Midbrain (tissue), 1 donor: Measurements from ENCODE around the gene ELAVL1.
A peak's percentile ranks its signal among the peaks of the same experiment; 100 is the strongest.
"Not testable (repeated sequence)": the region's sequence is repeated elsewhere in the genome, so short reads cannot be mapped to it uniquely, and the experiment has no call there.

Experiments used
- DNase-seq: peaks from one replicate; lab custom pipeline; 2025; lab: John Stamatoyannopoulos, UW

Gene ELAVL1

DNA sequence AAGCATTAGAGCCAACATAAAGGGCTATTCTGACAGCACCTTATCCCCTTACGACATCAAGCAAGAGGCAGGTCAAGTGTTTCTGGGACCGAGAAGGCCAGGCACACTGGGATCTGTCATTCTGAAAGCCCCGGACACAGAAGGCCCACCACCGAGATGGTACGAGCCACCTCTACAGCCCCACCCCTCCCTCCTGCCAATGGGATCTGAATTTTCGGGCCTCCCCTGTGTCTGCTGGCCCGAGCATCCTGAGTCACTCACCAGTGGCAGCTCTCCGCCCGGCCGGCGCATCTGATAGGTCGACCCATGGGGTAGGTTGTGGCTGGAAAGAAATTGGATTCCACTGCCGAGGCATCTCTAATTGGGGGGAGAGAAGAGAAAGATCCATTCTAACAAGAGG is 64.6 kb downstream of the ELAVL1 start:
- DNase-seq: no peak

DNA sequence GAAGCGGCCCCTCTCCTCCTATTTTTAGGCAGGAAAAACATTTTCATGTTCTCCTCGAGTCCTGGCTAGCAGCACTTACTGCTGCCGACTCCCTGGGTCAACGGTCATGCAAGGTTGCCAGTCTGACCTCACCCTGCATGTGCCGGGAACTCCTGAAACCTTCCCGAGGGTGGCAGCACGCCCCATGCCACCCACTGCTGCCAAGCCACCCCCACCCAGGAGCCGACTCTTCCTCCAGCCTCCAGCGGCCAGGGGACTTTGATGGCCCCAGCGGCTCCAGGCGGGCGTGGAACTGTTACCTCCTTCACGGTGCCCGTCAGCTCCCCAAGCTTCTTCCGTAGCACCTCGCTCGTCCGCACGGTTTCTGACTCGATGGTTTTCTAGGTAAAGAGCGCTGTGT is 70.7 kb downstream of the ELAVL1 start:
- no peak for DNase-seq

DNA sequence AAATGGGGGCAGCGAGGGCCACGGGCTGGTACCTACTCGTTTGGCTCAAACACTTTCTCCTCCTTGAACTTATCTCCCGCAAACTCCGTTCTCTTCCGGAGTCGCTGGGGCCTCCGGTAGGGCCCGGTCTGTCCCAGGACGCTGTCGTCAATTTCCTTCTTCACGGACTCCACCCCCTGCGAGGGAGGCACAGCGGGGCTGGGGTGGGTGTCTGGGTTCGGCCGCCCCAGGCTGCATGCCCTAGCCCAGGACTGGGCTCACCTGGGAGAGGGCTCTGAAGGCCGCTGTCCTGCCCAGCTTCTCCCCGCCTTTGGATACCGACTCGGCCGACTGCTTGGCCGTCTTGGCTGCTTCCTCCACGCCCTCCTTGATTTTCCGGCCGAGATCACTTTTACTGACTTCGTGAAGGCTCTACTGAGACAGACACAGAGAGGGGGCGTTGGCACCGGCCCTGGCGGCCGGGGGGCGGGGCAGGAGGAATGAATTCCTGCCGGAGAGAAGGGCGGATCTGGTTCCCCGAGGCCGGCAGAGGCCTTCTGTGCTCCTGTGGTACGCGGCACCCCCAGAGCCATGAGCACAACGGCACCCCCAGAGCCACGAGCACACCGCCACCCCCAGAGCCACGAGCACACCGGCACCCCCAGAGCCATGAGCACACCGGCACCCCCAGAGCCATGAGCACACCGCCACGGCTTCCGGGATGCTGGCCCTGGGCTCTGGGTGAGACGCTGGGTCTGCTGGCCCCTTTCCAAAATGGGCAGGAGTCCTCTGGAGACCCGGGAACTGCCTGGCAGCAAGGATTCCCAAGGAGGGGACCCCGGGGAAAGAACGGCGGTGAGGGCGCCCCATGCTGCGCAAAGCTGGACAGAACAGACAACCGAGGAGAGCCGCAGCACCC is 71.4 kb downstream of the ELAVL1 start:
- no peak for DNase-seq

DNA sequence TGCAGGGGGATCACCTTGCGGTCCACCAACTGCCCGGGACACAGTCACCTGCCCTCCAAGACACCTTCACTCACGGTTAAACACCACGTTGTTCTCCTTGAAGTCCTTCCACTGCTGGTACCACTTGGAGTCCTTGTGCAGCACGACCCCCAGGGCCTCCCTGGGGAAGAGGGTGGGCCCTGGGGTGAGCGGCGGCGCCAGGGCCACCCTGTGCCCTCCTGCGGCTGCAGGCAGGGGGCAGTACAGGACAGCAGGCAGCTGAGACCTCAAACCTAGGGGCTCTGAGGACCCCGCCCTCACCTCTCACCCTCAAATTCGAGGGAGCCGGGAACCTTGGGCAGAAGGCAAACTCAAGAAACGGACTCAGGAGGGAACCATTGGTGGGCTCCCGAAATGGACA is 72.0 kb downstream of the ELAVL1 start:
- DNase-seq: no peak

DNA sequence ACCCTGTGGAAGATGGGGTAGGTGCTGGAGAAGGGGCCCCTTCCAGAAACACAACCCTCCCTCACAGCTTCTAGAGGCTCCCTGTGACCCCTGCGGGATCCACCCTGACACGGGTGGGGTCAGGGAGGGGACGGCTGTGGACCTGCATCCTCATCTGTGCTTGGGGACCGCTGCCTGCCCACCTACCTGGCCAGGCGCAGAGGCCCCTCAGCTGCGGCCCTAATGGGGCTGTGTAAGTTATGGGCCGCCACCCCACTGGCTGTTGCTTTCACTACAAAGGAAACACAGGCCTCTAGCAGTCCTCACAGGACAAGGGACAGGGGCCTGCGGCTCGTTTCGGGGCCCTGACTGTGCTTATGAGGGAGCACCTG is 72.5 kb downstream of the ELAVL1 start:
- no peak for DNase-seq

DNA sequence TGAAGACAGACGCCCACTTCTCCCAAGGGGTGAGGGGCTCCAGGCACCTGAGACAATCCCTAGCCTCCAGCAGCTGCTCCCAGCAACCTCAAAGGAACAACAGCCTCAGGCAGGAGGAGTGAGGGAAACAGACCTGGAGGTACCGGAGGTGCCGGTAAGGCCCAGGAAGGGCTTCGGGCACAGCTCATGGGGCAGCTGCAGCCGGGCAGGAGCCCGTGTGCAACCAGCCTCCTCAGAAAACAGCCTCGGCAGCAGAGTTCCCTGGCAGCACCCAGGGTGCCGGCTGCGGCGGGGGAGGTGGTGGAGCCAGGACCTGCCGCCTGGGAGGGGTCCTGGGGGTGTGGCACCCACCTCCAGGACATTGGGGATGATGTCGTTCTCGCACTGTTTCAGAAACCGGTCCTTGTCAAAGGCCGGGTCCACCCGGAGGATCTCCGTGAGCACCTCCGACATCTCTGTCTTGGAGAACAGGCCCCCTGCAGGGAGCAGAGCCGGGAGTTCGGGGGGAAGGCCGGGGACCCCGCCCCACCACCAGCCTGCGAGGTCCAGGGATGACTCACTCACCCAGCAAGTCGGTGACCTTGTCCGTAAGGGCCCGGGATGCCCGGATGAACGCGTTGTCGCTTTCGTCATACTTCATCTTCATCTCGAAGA is 73.0 kb downstream of the ELAVL1 start:
- DNase-seq: no peak

DNA sequence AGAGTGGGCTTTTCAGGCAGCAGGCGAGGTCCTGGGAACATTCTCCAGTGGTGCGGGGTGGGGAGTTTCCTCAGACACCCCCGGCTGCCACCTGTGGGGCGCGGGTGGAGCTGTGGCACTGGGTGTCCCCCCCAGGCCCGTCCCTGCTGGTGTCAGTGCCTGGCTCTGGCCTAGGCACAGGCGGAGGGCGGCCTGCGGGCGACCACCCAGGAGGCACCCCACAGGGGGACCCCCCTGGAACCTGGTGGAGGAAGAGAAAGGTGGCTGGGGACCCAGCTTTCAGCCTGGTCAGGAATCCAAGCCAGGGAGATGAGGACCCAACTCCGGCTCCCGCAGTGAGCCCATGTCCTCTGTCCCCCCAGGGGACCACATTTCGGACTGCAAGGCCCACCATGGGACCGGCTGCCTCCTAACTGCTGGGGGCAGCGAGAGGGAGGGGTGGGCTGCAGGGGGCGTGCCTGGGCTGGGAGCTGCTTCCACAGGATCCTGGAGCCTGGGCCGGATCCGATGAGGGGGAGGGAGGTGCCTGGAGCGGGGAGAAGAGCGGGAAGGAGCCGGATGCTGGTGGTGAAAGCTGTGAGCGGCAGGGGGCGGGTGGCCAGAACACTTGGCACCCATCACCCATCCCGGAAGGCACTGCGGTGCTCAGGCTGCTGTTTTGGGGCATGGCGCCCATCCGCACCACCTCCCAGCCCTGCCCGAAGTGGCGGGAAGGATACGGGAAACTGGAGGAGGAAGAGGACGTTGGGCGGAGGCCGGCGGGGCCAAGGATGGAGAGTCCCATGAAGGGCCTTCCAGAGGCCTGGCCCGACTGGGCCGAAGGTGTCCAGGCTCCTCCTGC is 74.0 kb downstream of the ELAVL1 start:
- no peak for DNase-seq

DNA sequence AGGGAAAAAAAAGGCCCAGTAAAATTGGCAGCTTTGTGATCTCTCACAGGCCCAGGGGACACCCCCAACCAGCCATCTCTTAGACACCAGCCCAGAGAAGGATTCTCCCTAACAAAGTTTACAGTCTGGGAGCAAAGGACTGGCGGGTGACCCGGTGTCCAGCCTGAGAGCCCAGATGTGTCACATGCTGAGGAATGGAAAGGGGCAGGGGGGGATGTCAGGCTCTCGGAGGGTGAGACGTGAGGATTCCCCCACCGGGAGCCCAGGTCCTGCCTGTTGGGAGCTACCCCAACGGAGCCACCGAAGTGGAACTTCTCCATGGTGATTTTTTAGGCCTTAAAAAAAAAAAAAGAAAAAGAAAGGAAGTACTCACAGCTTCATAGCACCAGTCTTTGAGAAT is 74.7 kb downstream of the ELAVL1 start:
- no peak for DNase-seq

DNA sequence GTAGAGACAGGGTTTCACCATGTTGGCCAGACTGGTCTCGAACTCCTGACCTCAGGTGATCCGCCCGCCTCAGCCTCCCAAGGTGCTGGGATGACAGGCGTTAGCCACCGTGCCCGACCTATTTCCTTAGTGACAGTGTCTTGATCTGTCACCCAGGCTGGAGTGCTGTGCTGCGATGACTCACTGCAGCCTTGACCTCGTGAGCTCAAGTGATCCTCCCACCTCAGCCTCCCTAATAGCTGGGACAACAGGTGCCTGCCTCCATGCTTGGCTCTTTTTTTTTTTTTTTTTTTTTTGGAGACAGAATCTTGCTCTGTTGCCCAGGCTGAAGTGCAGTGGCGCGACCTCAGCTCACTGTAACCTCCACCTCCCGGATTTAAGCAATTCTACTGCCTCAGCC is 75.4 kb downstream of the ELAVL1 start:
- DNase-seq: not testable (repeated sequence)

DNA sequence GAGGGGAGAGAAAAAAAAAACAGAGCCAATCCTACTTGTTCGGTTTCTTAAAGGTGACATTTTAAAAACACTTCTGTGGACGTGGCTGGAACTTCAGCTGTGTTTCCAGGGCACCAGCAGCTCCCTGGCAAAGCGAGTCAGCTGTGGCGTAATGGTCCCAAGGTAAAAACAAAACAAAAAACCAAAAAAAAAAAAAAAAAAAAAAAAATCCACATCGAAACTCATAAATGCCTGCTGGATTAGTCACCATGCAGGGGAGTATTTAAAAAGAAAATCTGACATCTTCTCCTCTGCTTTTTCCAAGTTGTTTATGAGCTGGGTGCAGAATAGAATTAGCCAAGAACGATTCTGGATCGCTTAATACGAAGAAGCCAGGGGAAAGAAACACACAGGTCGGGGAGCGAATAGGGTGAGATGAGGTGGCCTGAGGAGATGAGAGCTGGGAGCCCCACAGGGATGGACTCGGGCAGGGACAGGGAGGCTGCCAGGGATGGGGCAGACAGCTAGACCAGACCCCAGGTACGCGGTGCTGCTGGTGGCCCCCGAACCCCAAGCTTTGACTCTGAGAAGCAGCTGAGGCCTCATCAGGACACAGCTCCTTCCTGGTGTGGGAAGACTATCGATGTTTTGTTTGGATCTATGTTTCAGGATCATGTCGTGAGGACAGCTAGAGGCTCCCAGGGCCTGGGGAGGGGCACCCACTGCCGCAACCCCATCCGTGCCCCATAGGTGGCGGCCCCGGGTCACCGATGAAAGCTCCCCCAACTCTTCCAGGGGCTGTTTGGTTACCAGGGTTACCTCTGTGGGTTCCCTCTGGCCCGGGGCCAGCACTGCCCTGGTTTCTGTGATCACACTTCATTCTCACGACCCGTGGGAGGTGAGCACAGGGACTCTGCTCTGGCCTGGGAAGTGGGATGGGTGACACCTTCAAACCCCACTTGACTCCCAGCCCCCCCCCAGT is 76.4 kb downstream of the ELAVL1 start:
- no peak for DNase-seq

DNA sequence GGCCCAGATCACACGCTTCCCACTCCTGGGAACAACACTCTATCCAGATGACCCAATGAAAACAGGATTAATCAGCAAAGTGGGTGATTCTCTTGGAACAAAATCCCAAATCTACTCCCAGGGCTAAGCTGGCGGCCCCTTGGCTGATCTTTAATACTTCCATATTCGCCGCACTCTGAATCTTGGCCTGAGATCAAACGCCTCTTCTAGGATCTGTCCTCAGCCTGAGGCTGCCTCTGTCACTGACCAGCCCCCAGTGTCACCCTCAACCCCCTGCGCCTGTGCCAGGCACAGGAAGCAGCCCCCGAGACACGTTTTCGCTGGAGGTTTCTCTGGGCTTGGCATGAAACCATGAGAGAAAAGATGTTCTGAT is 77.1 kb downstream of the ELAVL1 start:
- no peak for DNase-seq

DNA sequence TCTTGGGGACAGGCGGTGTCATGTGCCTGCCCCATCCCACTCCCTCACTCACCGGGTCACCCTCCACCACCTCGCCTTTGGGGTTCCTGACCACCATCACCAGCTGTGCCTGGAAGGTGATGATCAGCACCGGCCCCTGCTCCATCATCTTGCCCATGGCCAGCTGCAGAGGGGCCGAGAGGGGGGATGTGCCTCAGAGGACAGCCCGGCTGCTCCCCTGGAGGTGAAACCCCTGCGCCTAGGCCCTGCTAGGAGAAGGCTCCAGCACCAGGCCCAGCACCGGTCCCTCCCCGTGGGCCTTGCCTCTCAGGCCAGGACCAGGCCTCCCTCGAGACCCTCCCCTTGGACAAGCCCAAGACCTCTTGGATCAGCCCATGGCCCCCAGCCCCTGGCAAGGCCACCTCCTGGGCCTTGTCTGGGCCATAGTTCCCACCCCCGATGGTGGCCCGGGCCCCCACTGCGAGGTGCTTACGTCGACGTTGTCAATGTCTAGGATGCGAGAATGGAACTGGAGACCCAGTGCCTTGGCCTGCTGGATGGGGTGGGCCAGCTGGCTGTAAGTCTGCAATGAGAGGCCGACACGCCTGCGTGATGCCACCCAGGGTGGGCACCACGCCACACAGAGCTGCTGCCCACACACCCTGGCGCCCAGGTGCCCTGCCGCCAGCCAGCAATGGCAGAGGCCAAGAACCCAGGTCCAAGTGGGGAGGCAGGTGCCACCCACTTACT is 77.7 kb downstream of the ELAVL1 start:
- DNase-seq: no peak

DNA sequence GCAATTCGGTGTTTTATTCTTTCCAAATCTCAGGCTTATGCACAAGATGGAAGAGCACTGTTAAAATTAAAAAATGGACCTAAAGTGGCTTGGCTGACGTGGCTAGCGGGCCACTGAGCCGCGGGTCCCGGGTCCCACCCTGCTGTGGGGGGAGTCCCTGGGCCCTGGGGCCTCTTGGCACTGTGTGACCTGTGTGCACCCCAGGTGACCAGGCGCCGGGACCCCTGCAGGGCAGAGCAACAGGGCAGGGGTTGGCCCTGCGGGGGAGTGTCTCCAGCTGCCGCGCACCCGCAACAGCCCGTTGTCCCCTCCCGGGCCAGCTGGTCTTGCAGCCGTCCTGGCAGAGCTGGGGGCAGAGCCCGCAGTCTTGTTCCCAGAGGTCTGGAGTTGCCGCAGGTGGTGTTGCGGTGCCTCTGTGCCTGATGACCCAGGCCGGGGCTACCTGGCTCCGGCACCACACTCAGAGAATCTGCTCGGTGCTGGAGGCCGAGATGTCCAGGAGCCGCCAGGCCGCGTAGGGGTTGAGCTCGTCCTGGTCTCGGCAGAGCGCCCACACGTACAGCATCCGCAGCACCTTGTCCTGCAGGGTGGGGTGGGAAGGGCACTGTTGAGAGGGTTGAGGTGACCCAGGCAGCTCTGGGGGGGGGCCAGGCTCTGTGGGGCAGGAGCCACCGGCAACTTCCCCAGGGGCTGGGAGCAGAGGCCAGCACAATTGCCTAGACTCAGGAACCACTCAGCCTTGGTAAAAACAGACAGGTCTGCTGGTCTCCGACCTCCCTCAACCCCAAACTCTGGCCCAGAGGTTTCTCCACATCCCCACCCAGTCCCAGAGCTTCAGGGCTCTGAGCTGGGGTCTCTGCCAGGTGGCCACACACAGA is 78.5 kb downstream of the ELAVL1 start:
- no peak for DNase-seq

DNA sequence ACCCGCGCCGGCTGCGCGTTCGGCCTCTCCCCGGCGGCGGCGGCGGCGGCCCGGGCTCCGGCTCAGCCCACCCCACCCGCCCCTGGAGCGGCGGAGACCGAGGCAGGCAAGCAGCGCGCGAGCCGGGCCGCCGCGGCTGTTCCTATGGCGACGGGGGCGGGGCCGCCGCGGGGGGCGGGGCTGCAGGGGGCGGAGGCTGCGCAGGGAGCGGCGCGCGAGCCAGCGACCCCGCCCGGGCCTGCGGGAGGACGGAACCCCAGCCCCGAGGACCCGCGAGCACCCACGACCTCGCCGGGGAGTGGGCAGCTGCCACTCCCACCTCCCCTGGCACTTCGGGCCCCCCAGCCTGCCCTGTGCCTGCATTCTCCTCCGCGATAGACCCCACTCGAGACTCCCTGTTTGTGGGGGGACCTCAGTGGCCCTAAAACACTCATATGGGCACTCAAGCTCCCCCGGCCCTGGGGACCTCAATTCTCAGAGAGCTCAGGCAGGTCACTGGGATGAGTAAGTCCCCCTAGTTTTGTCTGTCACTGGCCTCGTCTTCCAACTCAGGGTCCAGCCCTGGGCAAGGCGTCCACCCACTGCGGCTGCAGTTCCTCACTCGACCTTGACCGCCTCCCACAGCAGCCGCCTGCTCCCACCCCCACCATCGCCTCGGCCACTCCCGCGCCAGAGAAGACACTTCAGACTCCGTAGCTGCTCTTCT is 79.3 kb downstream of the ELAVL1 start, which contains the start of gene CTXN1:
TSS of gene CTXN1 (minus strand) at position 115 of the 706 bp plus-strand sequence. CDS start 597 bp downstream, outside the sequence.
- DNase-seq: peak; percentile 15

DNA sequence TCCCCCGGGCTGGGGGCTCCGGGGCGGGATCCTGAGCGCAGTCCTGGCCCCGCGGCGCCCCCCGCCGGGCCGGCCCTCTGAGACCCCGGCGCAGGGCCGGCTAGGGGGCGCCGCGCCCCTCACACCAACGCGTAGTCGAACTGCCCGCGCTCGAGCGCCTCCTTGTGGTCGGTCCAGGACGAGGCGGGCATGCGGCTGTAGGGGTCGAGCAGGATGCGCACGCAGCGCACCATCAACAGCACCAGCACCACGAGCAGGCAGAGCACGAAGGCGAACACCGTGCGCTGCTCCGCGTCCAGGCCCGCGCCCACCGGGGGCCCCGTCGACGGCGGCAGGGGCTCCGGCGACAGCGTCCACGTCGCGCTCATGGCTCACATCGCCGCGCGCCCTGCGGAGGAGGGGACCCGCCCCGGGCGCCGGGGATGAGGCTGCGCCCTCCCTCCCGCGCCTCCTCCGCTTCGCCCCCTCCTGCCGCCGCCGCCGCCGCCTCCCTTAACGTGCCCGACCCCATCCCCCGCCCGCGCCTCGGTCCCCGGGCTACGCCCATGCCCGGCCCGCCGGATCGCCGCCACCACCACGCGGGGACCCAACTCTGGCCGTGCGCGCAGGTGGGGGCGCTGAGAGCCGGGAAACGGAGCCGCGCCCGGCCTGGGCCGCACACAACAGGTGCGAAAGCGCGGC is 80.1 kb downstream of the ELAVL1 start:
- DNase-seq: peak; percentile 17

DNA sequence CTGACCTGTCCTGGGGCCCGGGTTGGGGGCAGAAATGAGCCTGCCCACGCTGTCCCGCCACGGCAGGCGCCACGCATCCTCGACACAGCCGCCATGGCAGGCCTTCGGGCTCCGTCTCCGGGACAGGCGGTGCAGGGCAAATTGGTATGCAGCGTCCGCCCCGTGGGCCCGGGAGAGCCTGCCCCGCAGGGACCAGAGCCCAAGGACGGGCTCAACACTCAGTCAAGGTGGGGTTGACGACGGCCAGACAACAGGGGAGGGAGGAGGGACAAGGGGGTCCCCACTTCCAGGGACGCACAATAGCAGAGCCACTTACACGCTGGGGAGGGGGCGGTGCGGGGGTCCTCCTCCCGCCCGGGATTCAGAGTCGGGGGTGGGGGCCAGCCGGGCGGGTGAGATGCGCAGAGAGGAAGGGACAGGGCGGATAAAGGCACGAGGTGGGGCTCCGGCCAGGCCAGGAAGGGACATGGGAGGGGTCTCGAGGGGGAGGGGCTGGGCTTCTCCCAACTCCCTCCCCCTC is 80.7 kb downstream of the ELAVL1 start:
- no peak for DNase-seq

DNA sequence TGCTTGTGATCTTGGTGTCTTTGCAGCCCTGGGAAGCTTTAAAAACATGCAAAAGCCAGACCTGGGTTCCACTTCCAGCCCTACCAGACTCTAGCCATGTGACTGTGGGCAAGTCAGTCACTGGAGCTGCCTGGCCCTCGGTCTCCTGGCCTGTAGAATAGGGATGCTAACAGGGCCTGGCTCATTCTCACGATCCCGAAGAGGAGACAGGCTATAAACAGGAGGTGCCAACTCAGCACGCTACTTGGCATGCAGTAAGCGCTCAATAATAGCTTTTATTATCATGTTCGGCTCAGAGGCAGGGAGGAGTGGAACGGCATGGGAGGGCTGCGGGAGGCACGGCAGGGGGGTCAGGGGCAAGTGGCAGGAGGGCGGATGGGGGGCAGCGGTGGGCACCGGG is 81.2 kb downstream of the ELAVL1 start:
- DNase-seq: no peak
